ENCODE measurements around the gene WDR74. TPM values are rescaled to one million over a fixed set of nuclear protein-coding genes. Genes with fewer than 3 reads are reported as not detected.

Gene WDR74
- total and polyA plus RNA-seq, 2 of the 13 experiments (the other 11 are each of a cell fraction or from before 2014, with no cell fraction given), result 77.0 to 83.3 TPM

GRCh38 chr11:62860835-62861563 is 21.6 kb upstream of the WDR74 start (continued):
- TF ChIP-seq, protein P1, sequence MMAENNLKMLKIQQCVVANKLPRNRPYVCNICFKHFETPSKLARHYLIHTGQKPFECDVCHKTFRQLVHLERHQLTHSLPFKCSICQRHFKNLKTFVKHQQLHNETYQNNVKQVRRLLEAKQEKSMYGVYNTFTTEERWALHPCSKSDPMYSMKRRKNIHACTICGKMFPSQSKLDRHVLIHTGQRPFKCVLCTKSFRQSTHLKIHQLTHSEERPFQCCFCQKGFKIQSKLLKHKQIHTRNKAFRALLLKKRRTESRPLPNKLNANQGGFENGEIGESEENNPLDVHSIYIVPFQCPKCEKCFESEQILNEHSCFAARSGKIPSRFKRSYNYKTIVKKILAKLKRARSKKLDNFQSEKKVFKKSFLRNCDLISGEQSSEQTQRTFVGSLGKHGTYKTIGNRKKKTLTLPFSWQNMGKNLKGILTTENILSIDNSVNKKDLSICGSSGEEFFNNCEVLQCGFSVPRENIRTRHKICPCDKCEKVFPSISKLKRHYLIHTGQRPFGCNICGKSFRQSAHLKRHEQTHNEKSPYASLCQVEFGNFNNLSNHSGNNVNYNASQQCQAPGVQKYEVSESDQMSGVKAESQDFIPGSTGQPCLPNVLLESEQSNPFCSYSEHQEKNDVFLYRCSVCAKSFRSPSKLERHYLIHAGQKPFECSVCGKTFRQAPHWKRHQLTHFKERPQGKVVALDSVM (CRISPR knock-in tag; IDR thresholded peaks at IDR 0.05), result peak; percentile 90
- peak; percentile 57; the same call in 1 of the 2 replicates for TF ChIP-seq CEBPB (IDR thresholded peaks at IDR 0.05; ENCODE audit: borderline replicate concordance, low read depth, low read length)
- peak; percentile 92 for TF ChIP-seq PITX1 (CRISPR knock-in tag; IDR thresholded peaks at IDR 0.05)
- 0 out of 2 replicates have a peak, but pooled peaks have one; percentile 13 for TF ChIP-seq ZNF629 (CRISPR knock-in tag; conservative IDR thresholded peaks at IDR 0.05)
- 0 out of 2 replicates have a peak, but pooled peaks have one; percentile 27 for TF ChIP-seq MIXL1 (CRISPR knock-in tag; IDR thresholded peaks at IDR 0.05)
- TF ChIP-seq ZFX (CRISPR knock-in tag; IDR thresholded peaks at IDR 0.05; ENCODE audit: low read depth), result no peak; the same call in 1 of the 2 replicates
- no peak for TF ChIP-seq ZNF569 (CRISPR knock-in tag; IDR thresholded peaks at IDR 0.05; ENCODE audit: borderline replicate concordance)
- no peak for TF ChIP-seq ZNF432 (CRISPR knock-in tag; IDR thresholded peaks at IDR 0.05; ENCODE audit: borderline replicate concordance)
- TF ChIP-seq FOXA1 (IDR thresholded peaks at IDR 0.05), result no peak
- TF ChIP-seq FOXA1 (CRISPR knock-in tag; IDR thresholded peaks at IDR 0.05), result 0 out of 2 replicates have a peak, but pooled peaks have one; percentile 49
- no peak for TF ChIP-seq FIP1L1 (IDR thresholded peaks at IDR 0.05; ENCODE audit: borderline replicate concordance, insufficient read depth, low read depth, low read length)
- TF ChIP-seq SAP130 (CRISPR knock-in tag; IDR thresholded peaks at IDR 0.05; ENCODE audit: low read depth), result peak; percentile 63
- TF ChIP-seq, protein P2, sequence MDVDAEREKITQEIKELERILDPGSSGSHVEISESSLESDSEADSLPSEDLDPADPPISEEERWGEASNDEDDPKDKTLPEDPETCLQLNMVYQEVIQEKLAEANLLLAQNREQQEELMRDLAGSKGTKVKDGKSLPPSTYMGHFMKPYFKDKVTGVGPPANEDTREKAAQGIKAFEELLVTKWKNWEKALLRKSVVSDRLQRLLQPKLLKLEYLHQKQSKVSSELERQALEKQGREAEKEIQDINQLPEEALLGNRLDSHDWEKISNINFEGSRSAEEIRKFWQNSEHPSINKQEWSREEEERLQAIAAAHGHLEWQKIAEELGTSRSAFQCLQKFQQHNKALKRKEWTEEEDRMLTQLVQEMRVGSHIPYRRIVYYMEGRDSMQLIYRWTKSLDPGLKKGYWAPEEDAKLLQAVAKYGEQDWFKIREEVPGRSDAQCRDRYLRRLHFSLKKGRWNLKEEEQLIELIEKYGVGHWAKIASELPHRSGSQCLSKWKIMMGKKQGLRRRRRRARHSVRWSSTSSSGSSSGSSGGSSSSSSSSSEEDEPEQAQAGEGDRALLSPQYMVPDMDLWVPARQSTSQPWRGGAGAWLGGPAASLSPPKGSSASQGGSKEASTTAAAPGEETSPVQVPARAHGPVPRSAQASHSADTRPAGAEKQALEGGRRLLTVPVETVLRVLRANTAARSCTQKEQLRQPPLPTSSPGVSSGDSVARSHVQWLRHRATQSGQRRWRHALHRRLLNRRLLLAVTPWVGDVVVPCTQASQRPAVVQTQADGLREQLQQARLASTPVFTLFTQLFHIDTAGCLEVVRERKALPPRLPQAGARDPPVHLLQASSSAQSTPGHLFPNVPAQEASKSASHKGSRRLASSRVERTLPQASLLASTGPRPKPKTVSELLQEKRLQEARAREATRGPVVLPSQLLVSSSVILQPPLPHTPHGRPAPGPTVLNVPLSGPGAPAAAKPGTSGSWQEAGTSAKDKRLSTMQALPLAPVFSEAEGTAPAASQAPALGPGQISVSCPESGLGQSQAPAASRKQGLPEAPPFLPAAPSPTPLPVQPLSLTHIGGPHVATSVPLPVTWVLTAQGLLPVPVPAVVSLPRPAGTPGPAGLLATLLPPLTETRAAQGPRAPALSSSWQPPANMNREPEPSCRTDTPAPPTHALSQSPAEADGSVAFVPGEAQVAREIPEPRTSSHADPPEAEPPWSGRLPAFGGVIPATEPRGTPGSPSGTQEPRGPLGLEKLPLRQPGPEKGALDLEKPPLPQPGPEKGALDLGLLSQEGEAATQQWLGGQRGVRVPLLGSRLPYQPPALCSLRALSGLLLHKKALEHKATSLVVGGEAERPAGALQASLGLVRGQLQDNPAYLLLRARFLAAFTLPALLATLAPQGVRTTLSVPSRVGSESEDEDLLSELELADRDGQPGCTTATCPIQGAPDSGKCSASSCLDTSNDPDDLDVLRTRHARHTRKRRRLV (CRISPR knock-in tag; IDR thresholded peaks at IDR 0.05), result no peak
- TF ChIP-seq, protein P3, sequence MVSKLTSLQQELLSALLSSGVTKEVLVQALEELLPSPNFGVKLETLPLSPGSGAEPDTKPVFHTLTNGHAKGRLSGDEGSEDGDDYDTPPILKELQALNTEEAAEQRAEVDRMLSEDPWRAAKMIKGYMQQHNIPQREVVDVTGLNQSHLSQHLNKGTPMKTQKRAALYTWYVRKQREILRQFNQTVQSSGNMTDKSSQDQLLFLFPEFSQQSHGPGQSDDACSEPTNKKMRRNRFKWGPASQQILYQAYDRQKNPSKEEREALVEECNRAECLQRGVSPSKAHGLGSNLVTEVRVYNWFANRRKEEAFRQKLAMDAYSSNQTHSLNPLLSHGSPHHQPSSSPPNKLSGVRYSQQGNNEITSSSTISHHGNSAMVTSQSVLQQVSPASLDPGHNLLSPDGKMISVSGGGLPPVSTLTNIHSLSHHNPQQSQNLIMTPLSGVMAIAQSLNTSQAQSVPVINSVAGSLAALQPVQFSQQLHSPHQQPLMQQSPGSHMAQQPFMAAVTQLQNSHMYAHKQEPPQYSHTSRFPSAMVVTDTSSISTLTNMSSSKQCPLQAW (CRISPR knock-in tag; IDR thresholded peaks at IDR 0.05), result peak; percentile 5; the same call in 1 of the 2 replicates
- TF ChIP-seq ZNF121 (CRISPR knock-in tag; IDR thresholded peaks at IDR 0.05), result peak; percentile 65; the same call in 1 of the 2 replicates
- peak; percentile 38; the same call in 1 of the 2 replicates for TF ChIP-seq CEBPG (CRISPR knock-in tag; IDR thresholded peaks at IDR 0.05)
- TF ChIP-seq ZNF574 (CRISPR knock-in tag; IDR thresholded peaks at IDR 0.05), result peak; percentile 5; the same call in 1 of the 2 replicates

Data from HepG2 (cell line).